ENCODE data around the gene AFF1. TPM values are rescaled to one million over a fixed set of nuclear protein-coding genes. Genes with fewer than 3 reads are reported as not detected.
A peak's percentile ranks its signal among the peaks of the same experiment; 100 is the strongest.
"Not testable (repeated sequence)": the region's sequence is repeated elsewhere in the genome, so short reads cannot be mapped to it uniquely, and the experiment has no call there.

AFF1 gene
- total RNA-seq, 1 donor from 2014 or later: 44.3 TPM

DNA sequence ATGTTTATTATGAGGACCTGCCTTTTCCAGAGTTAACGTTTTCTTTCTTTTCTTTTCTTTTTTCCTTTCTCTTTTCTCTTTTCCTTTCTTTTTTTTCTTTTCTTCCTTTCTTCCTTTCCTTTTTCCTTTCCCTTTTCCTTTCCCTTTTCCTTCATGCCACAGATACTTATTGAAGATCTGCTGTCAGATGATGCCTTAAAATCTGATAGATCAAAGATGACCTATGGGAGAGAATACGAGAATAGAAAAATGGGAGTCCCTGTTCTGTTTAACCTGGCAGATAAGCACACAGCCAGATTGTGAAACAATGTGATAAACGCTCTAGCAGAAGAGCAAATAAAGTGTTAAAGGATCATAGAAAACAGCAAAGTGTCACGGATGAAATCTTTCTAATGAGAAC, 38.9 kb downstream of the AFF1 start:
- no peak for DNase-seq
- Mint-ChIP-seq H3K4me3 (no peak overlapping the region), H3K27ac (peak overlapping the region; percentile 35), H3K4me1 (peaks cover 43% of the 10 kb centered on the region), H3K9me3 (no peaks in the 10 kb centered on the region), H3K27me3 (no peaks in the 10 kb centered on the region), H3K36me3 (ENCODE audit: low read depth) (peaks cover 8% of the 10 kb centered on the region)
- intact Hi-C loops (cut with micrococcal nuclease): no loop called here

DNA sequence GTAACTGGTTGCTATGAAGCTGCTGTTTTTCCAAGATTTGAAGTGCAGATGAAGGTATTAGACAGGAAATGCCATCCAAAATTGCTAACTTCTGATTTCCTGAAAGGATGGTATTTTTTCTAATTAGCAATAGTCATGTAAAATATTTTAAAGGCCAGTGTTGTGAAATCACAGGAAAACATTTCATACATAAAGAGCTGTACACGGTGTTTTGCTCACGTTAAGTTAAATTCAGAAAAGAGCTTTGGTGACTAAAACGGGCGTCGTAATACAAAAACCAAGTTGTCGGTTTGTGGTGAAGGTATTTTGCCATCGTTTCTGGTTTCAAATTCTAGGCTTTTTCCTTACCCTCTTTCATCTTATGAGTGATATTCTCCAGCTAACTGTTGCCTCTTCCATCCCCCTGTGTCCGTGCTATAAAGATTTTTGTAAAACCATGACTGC, 39.8 kb downstream of the AFF1 start:
- peak overlapping the region; percentile 1 for H3K27ac Mint-ChIP-seq
- no peaks in the 10 kb centered on the region for H3K27me3 Mint-ChIP-seq
- intact Hi-C loops (cut with micrococcal nuclease): no loop called here
- H3K4me1 Mint-ChIP-seq: peaks cover 45% of the 10 kb centered on the region
- no peak overlapping the region for H3K4me3 Mint-ChIP-seq
- H3K36me3 Mint-ChIP-seq (ENCODE audit: low read depth): peaks cover 8% of the 10 kb centered on the region
- H3K9me3 Mint-ChIP-seq: no peaks in the 10 kb centered on the region
- DNase-seq: no peak

DNA sequence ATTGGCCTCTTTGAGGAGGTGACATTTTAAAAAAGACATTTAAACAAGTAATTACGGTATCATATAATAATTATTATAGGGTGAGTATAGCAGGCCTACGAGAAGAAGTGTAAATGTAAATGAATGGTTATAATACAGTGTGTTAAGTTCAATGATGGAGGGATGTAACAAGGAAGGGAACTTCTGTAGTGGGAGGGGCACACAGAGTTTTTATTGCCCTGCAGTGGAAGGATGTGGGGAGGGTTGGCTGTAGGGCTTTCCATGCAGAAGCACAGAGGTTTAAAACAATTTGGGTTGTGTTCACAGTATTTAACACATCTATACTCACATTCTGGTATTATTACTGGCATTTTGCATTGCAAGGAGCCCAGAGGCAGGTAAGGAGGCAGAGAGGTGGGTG, 41.1 kb downstream of the AFF1 start:
- DNase-seq: no peak
- Mint-ChIP-seq H3K36me3 (ENCODE audit: low read depth) (peaks cover 8% of the 10 kb centered on the region), H3K4me3 (no peak overlapping the region), H3K9me3 (no peaks in the 10 kb centered on the region), H3K27ac (no peak overlapping the region), H3K4me1 (peaks cover 42% of the 10 kb centered on the region), H3K27me3 (no peaks in the 10 kb centered on the region)
- intact Hi-C loops (cut with micrococcal nuclease): loop anchor here (2.0 kb wide), 1 partner anchor 37 kb away; no protein-coding TSS in a partner anchor

DNA sequence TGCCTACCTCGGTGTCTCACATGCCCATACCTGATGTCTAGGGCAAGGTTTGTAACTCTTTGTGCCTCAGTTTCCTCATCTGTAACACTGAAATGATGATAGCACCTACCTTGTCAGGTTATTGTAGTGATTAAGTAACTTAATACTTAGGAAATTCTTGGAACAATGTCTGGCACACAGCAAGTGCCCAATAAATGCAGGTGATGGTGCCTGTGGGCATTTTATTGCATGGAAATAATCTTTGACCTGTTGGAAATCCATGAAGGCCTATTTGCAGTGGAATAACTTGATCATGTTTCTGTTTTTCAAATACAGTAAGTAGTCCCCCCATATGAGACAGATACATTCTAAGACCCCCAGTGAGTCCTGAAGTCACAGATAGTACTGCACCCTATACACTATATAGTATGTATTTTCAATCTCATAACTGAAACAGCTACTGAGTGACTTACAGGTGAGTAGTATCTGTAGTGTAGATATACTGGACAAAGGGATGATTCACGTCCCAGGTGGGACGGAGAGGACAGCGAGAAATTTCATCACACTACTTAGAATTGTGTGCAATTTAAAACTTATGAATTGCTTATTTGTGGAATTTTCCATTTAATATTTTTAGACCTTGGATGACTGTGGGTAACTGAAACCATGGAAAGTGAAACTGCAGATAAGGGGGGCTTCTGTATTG, 42.1 kb downstream of the AFF1 start:
- intact Hi-C loops (cut with micrococcal nuclease): loop anchor here (1.0 to 2.0 kb wide), 2 partner anchors 29 to 38 kb away; no protein-coding TSS in a partner anchor
- H3K36me3 Mint-ChIP-seq (ENCODE audit: low read depth): peaks cover 9% of the 10 kb centered on the region
- no peaks in the 10 kb centered on the region for H3K9me3 Mint-ChIP-seq
- no peak for DNase-seq
- H3K4me3 Mint-ChIP-seq: no peak overlapping the region
- peaks cover 42% of the 10 kb centered on the region for H3K4me1 Mint-ChIP-seq
- H3K27ac Mint-ChIP-seq: no peak overlapping the region
- no peaks in the 10 kb centered on the region for H3K27me3 Mint-ChIP-seq

DNA sequence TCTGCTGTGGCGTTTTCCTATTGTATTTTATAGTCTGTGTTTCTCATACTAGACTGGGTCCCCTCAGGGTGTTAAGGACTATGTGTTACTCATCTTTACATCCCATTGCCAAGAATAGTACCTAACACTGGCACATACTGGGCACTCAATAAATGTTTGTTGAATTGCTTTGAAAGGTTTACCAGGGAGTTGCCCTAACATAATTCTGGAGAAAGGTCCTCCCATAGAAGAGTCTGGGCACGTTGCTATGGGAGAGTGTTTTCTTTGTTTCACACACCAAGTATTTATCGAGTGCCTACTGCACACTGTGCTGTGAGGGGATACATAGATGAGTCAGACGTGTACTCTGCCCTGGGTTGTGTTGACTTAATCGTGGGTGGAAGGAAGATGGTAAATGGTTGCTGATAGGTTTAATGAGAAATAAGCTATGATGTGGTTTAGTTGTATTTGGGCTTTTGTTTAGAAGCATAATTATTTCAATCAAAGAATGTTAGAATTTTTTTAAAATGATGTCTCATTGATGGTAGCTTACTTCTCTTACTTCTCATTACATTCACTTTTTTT, 42.9 kb downstream of the AFF1 start:
- intact Hi-C loops (cut with micrococcal nuclease): loop anchor here (1.0 to 2.0 kb wide), 2 partner anchors 29 to 39 kb away; no protein-coding TSS in a partner anchor

DNA sequence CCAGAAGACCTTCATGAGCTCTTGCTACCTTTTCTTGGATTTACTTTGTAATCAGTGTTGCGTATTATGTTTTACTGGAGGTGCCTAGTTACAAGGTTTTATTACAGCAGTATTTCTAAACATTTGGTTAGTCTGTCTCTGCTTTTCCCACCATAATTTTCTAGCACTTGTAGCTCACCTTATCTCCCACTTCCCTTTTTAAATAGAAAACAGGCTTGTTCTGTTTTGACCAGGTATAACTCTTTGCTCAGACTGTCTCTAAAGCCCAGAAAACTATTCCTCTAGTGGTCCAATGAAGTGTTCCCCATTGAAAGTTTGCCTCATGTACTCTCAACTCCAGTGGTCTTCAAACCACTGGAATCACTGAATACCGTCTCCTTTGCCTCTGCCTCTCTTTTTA, 43.9 kb downstream of the AFF1 start:
- DNase-seq: no peak
- Mint-ChIP-seq H3K36me3 (ENCODE audit: low read depth) (peaks cover 11% of the 10 kb centered on the region), H3K4me1 (peaks cover 39% of the 10 kb centered on the region), H3K9me3 (no peaks in the 10 kb centered on the region), H3K27ac (no peak overlapping the region), H3K4me3 (no peak overlapping the region), H3K27me3 (no peaks in the 10 kb centered on the region)
- intact Hi-C loops (cut with micrococcal nuclease): no loop called here

More for the DNA sequence above, 42.9 kb downstream of the AFF1 start:
- H3K9me3 Mint-ChIP-seq: no peaks in the 10 kb centered on the region
- peaks cover 44% of the 10 kb centered on the region for H3K4me1 Mint-ChIP-seq
- DNase-seq: peak; percentile 61
- H3K27ac Mint-ChIP-seq: no peak overlapping the region
- H3K36me3 Mint-ChIP-seq (ENCODE audit: low read depth): peaks cover 11% of the 10 kb centered on the region
- no peak overlapping the region for H3K4me3 Mint-ChIP-seq
- H3K27me3 Mint-ChIP-seq: no peaks in the 10 kb centered on the region

DNA sequence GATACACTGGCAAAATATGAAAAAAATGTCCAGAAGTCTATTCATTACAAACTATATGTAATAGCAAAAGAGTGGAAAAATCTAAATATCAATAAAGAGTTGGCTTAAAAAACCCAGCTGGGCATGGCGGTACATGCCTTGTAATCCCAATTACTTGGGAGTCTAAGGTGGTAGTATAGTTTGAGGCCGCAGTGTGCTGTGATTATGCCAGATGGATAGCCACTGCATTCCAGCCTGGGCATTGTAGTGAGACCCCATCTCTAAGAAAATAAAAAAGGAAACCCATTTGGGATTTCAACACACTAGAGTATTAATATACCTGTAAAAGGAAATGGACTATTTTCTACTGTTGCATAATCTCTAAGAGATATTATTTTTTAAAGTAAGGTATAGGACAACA, 45.4 kb downstream of the AFF1 start:
- DNase-seq: no peak
- H3K27ac Mint-ChIP-seq: no peak overlapping the region
- no peak overlapping the region for H3K4me3 Mint-ChIP-seq
- intact Hi-C loops (cut with micrococcal nuclease): no loop called here
- H3K36me3 Mint-ChIP-seq (ENCODE audit: low read depth): peaks cover 7% of the 10 kb centered on the region
- H3K9me3 Mint-ChIP-seq: no peaks in the 10 kb centered on the region
- no peaks in the 10 kb centered on the region for H3K27me3 Mint-ChIP-seq
- H3K4me1 Mint-ChIP-seq: peaks cover 29% of the 10 kb centered on the region

DNA sequence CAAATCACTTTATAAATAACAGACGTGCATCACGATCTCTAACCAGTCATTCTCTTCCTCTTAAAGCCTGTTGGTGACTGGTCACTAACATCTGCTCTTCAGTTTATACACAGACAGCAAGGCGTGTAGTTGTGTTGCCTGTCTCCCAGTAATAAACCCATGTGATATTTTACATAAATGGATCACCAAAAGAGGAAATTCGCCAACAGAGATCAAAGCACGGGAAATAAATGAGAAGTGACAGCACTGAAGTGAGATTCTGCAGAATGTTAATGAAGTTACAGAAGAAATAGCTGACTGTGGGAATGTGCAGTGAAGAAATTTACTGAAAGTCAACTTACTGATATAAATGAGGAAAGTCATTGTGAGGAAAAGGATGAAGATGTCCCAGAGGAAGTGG, 47.0 kb downstream of the AFF1 start:
- peaks cover 19% of the 10 kb centered on the region for H3K4me1 Mint-ChIP-seq
- no peaks in the 10 kb centered on the region for H3K27me3 Mint-ChIP-seq
- peaks cover 5% of the 10 kb centered on the region for H3K36me3 Mint-ChIP-seq (ENCODE audit: low read depth)
- H3K27ac Mint-ChIP-seq: no peak overlapping the region
- intact Hi-C loops (cut with micrococcal nuclease): no loop called here
- DNase-seq: no peak
- peak overlapping the region; percentile 6 for H3K4me3 Mint-ChIP-seq
- H3K9me3 Mint-ChIP-seq: no peaks in the 10 kb centered on the region

DNA sequence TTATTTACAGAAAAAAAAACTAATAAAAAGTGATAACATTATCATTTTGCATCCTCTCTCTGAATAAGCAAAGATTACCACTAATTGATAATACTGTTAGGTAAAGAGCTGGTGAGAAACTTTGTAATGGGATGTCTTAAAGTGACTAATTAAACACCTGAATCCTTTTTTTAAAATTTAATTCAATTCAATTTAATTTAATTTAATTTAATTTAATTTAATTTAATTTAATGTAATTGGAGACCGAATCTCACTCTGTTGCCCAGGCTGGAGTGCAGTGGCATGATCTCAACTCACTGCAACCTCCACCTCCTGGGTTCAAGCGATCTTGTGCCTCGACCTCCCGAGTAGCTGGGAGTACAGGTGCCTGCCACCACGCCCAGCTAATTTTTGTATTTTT, 51.0 kb downstream of the AFF1 start:
- H3K27me3 Mint-ChIP-seq; H3K27ac Mint-ChIP-seq; H3K9me3 Mint-ChIP-seq; DNase-seq; intact Hi-C loops (cut with micrococcal nuclease); H3K4me3 Mint-ChIP-seq: not testable (repeated sequence)
- Mint-ChIP-seq H3K36me3 (ENCODE audit: low read depth) (peaks cover 17% of the 10 kb centered on the region), H3K4me1 (peaks cover 12% of the 10 kb centered on the region)

DNA sequence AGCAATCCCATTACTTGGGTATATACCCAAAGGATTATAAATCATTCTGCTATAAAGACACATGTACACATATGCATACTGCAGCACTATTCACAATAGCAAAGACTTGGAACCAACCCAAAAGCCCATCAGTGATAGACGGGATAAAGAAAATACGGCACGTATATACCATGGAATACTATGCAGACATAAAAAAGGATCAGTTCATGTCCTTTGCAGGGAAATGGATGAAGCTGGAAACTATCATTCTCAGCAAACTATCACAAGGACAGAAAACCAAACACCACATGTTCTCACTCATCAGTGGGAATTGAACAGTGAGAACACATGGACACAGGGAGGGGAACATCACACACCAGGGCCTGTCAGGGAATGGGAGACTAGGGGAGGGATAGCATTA, 54.8 kb downstream of the AFF1 start:
- H3K4me1 Mint-ChIP-seq; H3K4me3 Mint-ChIP-seq; H3K27ac Mint-ChIP-seq; DNase-seq; H3K27me3 Mint-ChIP-seq; H3K9me3 Mint-ChIP-seq; intact Hi-C loops (cut with micrococcal nuclease): not testable (repeated sequence)
- H3K36me3 Mint-ChIP-seq (ENCODE audit: low read depth): peaks cover 15% of the 10 kb centered on the region

DNA sequence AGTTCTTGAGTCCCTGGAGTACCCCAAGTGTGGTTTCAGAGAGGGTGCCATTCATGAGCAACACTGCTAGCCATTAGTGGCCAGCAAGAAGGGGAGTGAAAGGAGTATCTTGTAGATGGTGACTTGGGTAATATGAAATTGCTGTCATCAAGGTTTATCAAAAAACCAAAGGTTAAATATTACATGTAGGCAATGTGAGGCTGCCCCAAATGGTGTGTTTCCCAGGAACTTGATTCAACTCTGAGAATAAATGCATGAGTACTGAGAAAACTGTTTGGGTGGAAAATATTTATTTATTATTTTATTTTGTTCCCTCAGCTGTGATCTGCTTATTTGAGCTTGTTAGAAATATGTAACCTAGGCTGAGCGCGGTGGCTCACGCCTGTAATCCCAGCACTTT, 55.7 kb downstream of the AFF1 start:
- Mint-ChIP-seq H3K4me1 (peaks cover 8% of the 10 kb centered on the region), H3K4me3 (no peak overlapping the region), H3K36me3 (ENCODE audit: low read depth) (peaks cover 16% of the 10 kb centered on the region), H3K27me3 (no peaks in the 10 kb centered on the region), H3K9me3 (peaks cover 5% of the 10 kb centered on the region), H3K27ac (no peak overlapping the region)
- intact Hi-C loops (cut with micrococcal nuclease): no loop called here
- no peak for DNase-seq

DNA sequence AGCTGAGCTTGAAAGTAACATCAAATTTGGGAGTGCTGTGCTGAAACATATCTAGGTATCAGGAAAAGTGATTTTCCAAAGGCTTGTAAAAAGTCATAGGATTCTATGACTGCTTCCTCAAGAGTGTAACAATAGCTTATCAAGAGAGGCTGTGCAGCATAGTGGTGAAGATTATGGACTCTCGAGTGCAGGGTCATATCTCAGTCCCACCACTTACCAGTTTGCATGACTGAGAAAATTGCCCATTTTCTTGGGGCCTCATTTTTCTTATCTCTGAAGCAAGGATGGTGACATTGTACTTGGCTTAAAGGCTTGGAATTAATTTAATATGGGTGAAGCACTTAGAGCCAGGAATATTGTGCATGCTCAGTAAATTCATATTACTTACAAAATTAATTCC, 57.2 kb downstream of the AFF1 start:
- peaks cover 8% of the 10 kb centered on the region for H3K4me1 Mint-ChIP-seq
- H3K27me3 Mint-ChIP-seq: no peaks in the 10 kb centered on the region
- intact Hi-C loops (cut with micrococcal nuclease): no loop called here
- no peak for DNase-seq
- H3K27ac Mint-ChIP-seq: no peak overlapping the region
- H3K4me3 Mint-ChIP-seq: no peak overlapping the region
- peaks cover 16% of the 10 kb centered on the region for H3K36me3 Mint-ChIP-seq (ENCODE audit: low read depth)
- H3K9me3 Mint-ChIP-seq: peaks cover 5% of the 10 kb centered on the region

DNA sequence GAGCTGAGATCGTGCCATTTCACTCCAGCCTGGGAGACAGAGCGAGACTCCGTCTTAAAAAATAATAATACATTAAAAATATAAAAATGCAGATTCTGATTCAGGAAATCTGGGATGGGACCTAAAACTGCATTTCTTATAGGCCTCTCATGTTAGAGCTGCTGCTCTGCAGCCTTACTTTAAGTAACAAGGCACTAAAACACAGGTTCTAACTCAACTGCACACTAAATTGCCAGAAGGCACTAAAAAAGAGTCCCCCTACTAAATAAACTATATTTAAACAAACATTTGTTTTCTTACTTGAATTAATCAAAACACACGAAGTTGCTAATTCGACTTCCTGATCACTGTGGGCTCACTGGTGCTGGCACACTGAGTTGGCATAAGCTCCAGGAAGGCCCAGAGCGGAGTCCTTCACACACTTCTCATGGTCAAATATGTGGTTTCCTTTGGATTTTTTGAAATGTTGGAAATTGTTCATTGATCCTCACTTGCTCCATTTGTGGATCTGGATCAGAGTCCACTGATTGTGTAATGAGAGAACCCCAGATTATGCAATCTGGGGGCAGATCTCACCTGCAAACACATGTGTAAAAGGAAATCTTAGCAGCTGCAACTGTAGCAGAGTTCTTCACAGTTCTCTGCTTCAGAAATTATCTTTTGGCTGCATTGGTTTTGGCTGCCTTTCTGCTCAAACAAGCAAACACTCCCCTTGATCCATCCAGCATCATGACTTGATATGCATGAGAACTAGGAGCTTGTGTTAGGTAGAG, 59.3 kb downstream of the AFF1 start:
- Mint-ChIP-seq H3K4me3 (no peak overlapping the region), H3K4me1 (peaks cover 6% of the 10 kb centered on the region), H3K27ac (no peak overlapping the region), H3K36me3 (ENCODE audit: low read depth) (peaks cover 7% of the 10 kb centered on the region), H3K9me3 (no peaks in the 10 kb centered on the region), H3K27me3 (no peaks in the 10 kb centered on the region)
- intact Hi-C loops (cut with micrococcal nuclease): no loop called here
- no peak for DNase-seq

DNA sequence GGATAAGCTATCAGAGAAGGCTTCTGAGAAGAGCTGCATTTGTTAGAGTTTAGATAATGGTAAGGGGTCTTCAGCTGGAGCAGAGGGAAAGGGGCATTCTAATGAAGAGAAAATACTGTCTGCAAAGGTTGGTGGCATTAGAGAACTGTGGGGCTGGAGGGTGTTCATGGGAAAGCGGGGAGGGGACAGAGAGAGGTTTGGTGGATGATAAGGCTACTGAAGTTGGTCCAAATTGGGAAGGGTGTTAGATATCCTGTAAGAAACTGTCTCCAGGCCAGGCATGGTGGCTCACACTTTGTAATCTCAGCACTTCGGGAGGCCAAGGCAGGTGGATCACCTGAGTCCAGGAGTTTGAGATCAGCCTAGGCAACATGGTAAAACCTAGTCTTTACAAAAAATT, 59.9 kb downstream of the AFF1 start:
- Mint-ChIP-seq H3K27me3 (no peaks in the 10 kb centered on the region), H3K4me3 (no peak overlapping the region), H3K9me3 (no peaks in the 10 kb centered on the region), H3K36me3 (ENCODE audit: low read depth) (peaks cover 4% of the 10 kb centered on the region), H3K27ac (no peak overlapping the region), H3K4me1 (peaks cover 9% of the 10 kb centered on the region)
- no peak for DNase-seq
- intact Hi-C loops (cut with micrococcal nuclease): no loop called here
